ENCODE results near the gene COG3. TPM values are rescaled to one million over a fixed set of nuclear protein-coding genes. Genes with fewer than 3 reads are reported as not detected.

Gene COG3
- total RNA-seq, 1 experiment from 2014 or later, result 20.3 TPM

DNA sequence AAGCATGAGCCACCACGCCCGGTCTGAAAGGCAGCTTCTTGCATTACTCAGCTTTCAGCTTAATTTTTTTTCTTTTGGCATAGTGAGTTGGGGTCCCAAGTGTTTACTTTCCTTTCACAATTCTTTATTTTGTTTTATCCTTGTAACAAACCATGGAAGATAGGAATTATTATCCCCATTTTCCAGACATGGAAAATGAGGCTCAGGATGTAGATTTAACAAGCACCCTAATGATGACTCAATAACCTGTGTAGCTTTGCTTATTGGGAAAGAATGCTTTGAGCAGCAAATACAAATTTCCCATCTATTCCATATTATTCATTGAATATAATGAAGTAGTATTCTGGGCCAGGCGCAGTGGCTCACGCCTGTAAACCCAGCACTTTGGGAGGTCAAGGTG, 13.5 kb upstream of the COG3 start:
- ChIA-PET CTCF (no interaction called here), POLR2A (ENCODE audit: low non-redundant PET) (no interaction called here)
- no peaks in the 10 kb centered on the region for H3K4me1 ChIP-seq (ENCODE audit: insufficient read depth, low read length, poor library complexity, severe bottlenecking)
- H3K4me3 ChIP-seq (ENCODE audit: low read depth, low read length, poor library complexity, severe bottlenecking), result no peak overlapping the region
- H3K27ac ChIP-seq (ENCODE audit: low read depth, low read length, poor library complexity, severe bottlenecking), result no peak overlapping the region
- H3K9me3 ChIP-seq (ENCODE audit: low read depth, low read length, poor library complexity, severe bottlenecking), result no peaks in the 10 kb centered on the region
- no peaks in the 10 kb centered on the region for H3K27me3 ChIP-seq (replicated peaks; ENCODE audit: insufficient read depth, low read depth, low read length, poor library complexity)
- intact Hi-C loops (cut with micrococcal nuclease; ENCODE audit: unreplicated experiment), result no loop called here
- no TSS peak for BruUV-seq (replicated peaks)
- TF ChIP-seq EZH2 (IDR thresholded peaks at IDR 0.05; ENCODE audit: borderline replicate concordance, low read depth, low read length, poor library complexity, severe bottlenecking), result no peak
- TF ChIP-seq, protein P1, sequence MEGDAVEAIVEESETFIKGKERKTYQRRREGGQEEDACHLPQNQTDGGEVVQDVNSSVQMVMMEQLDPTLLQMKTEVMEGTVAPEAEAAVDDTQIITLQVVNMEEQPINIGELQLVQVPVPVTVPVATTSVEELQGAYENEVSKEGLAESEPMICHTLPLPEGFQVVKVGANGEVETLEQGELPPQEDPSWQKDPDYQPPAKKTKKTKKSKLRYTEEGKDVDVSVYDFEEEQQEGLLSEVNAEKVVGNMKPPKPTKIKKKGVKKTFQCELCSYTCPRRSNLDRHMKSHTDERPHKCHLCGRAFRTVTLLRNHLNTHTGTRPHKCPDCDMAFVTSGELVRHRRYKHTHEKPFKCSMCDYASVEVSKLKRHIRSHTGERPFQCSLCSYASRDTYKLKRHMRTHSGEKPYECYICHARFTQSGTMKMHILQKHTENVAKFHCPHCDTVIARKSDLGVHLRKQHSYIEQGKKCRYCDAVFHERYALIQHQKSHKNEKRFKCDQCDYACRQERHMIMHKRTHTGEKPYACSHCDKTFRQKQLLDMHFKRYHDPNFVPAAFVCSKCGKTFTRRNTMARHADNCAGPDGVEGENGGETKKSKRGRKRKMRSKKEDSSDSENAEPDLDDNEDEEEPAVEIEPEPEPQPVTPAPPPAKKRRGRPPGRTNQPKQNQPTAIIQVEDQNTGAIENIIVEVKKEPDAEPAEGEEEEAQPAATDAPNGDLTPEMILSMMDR (conservative IDR thresholded peaks at IDR 0.05; ENCODE audit: low read depth, low read length), result no peak
- no peaks in the 10 kb centered on the region for H3K36me3 ChIP-seq (ENCODE audit: insufficient read depth, low read length, poor library complexity, severe bottlenecking)
- DNase-seq (ENCODE audit: low spot score), result no peak

DNA sequence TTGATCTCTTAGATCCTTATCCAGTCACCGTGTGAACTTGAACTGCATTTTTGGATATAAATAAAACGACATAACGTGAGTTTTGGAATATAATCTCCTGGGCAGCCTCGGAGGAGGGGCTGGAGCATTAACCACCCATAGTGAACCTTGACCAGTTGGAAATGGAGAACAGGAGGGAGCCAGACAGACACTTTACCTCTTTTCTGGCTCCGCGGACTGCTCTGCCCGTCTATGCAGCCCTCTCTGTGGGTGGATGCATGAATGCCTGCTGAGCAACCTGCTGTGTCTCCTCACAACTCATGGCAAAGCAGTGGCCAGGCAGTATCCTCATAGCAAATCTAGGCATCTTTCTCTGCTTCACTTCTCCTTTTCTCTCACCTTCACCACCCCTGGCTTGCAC, 10.5 kb upstream of the COG3 start:
- ChIA-PET POLR2A (ENCODE audit: low non-redundant PET) (no interaction called here), CTCF (no interaction called here)
- intact Hi-C loops (cut with micrococcal nuclease; ENCODE audit: unreplicated experiment), result no loop called here
- H3K27me3 ChIP-seq (replicated peaks; ENCODE audit: insufficient read depth, low read depth, low read length, poor library complexity), result no peaks in the 10 kb centered on the region
- no peaks in the 10 kb centered on the region for H3K36me3 ChIP-seq (ENCODE audit: insufficient read depth, low read length, poor library complexity, severe bottlenecking)
- no peak overlapping the region for H3K4me3 ChIP-seq (ENCODE audit: low read depth, low read length, poor library complexity, severe bottlenecking)
- H3K9me3 ChIP-seq (ENCODE audit: low read depth, low read length, poor library complexity, severe bottlenecking), result no peaks in the 10 kb centered on the region
- no peak overlapping the region for H3K27ac ChIP-seq (ENCODE audit: low read depth, low read length, poor library complexity, severe bottlenecking)
- BruUV-seq (replicated peaks), result no TSS peak
- H3K4me1 ChIP-seq (ENCODE audit: insufficient read depth, low read length, poor library complexity, severe bottlenecking), result no peaks in the 10 kb centered on the region
- no peak for TF ChIP-seq EZH2 (IDR thresholded peaks at IDR 0.05; ENCODE audit: borderline replicate concordance, low read depth, low read length, poor library complexity, severe bottlenecking)
- TF ChIP-seq, protein P1 (conservative IDR thresholded peaks at IDR 0.05; ENCODE audit: low read depth, low read length), result no peak
- DNase-seq (ENCODE audit: low spot score), result no peak

DNA sequence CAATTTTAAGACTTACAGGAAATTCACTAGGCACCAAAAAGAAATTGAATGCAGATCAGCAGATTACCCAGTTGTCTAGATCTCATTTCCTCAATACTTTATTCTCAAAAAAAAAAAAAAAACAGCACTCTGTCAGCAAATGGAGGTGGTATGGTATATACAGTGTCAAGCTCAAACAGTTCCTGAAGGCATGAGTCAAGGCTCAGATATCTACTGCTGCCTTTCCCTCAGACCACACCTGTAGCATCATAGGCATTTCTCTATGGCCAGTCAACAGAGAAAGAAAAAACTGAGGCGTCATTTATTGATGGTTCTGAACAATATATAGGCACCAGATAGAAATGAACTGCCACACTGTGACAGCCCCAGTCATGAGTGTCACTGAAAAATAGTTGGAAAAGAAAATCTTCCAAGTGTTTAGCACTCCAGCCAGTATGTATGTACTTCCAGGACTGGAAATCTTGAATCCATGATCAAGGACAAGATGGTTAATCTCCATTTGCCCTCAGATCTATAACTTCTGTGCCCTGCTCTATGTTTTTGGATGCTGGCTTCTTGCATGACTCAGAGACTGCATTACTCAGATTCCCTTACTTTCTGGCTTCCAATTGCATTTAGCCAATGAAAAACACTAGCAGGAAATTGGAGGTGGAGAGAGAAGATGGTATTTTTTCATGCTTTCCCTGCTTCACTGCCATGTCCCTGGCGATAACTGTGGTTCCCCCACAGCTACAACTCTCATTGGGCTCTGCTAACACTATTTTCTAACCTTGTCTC, 8.4 kb upstream of the COG3 start:
- no peak overlapping the region for H3K27ac ChIP-seq (ENCODE audit: low read depth, low read length, poor library complexity, severe bottlenecking)
- no TSS peak for BruUV-seq (replicated peaks)
- POLR2A ChIA-PET (ENCODE audit: low non-redundant PET), result no interaction called here
- H3K27me3 ChIP-seq (replicated peaks; ENCODE audit: insufficient read depth, low read depth, low read length, poor library complexity), result no peaks in the 10 kb centered on the region
- H3K4me3 ChIP-seq (ENCODE audit: low read depth, low read length, poor library complexity, severe bottlenecking), result no peak overlapping the region
- H3K4me1 ChIP-seq (ENCODE audit: insufficient read depth, low read length, poor library complexity, severe bottlenecking), result no peaks in the 10 kb centered on the region
- no peaks in the 10 kb centered on the region for H3K9me3 ChIP-seq (ENCODE audit: low read depth, low read length, poor library complexity, severe bottlenecking)
- H3K36me3 ChIP-seq (ENCODE audit: insufficient read depth, low read length, poor library complexity, severe bottlenecking), result no peaks in the 10 kb centered on the region
- no peak for DNase-seq (ENCODE audit: low spot score)
- CTCF ChIA-PET, result no interaction called here
- intact Hi-C loops (cut with micrococcal nuclease; ENCODE audit: unreplicated experiment), result no loop called here
- TF ChIP-seq, protein P1 (conservative IDR thresholded peaks at IDR 0.05; ENCODE audit: low read depth, low read length), result no peak
- no peak for TF ChIP-seq EZH2 (IDR thresholded peaks at IDR 0.05; ENCODE audit: borderline replicate concordance, low read depth, low read length, poor library complexity, severe bottlenecking)
